Measurements from ENCODE around the gene NR4A3.
A peak's percentile ranks its signal among the peaks of the same experiment; 100 is the strongest.
"Not testable (repeated sequence)": the region's sequence is repeated elsewhere in the genome, so short reads cannot be mapped to it uniquely, and the experiment has no call there.

NR4A3 gene
- total RNA-seq: 5.4 to 177 (median 41.8) reads per million in 9 experiments

- no peaks in the 10 kb centered on the region for H3K9me3 Mint-ChIP-seq
- peaks cover 10 to 39% of the 10 kb centered on the region in 2 donors for H3K27me3 Mint-ChIP-seq
- H3K4me1 Mint-ChIP-seq (ENCODE audit: low read depth in 2 of 2): peaks cover 53 to 56% of the 10 kb centered on the region in 2 donors
- DNase-seq (peak; percentile 89 to 92 (median 91)), ATAC-seq (replicated peaks) (peak; percentile 42)
- H3K4me3 Mint-ChIP-seq: peak within 1 kb of the TSS; percentile 94 to 98
- peaks cover 75% of the 10 kb centered on the region for H3K36me3 Mint-ChIP-seq (ENCODE audit: insufficient read depth)
- H3K27ac Mint-ChIP-seq: peak within 1 kb of the TSS; percentile 98 to 99
Measured at GRCh38 chr9:99821396-99822108, at the start of gene NR4A3. TSS of gene NR4A3 (plus strand) at chr9:99821885. CDS start at chr9:99828043, 6,158 bp downstream.

GRCh38 chr9:99773468-99774138, 48.1 kb upstream of the NR4A3 start:
- Mint-ChIP-seq H3K36me3 (ENCODE audit: insufficient read depth) (no peaks in the 10 kb centered on the region), H3K27me3 (peaks cover 42 to 46% of the 10 kb centered on the region in 2 donors), H3K4me1 (ENCODE audit: low read depth in 2 of 2) (no peaks in the 10 kb centered on the region), H3K27ac (no peak overlapping the region), H3K9me3 (no peaks in the 10 kb centered on the region), H3K4me3 (no peak overlapping the region)
- ATAC-seq (replicated peaks): no peak
- no peak for DNase-seq

- ATAC-seq (replicated peaks) (no peak), DNase-seq (no peak)
- H3K4me3 Mint-ChIP-seq: no peak overlapping the region
Measured at GRCh38 chr9:99778308-99778707, 43.4 kb upstream of the NR4A3 start.

GRCh38 chr9:99778836-99779235, 42.8 kb upstream of the NR4A3 start:
- H3K27ac Mint-ChIP-seq: no peak overlapping the region

More at GRCh38 chr9:99778308-99778707, 43.4 kb upstream of the NR4A3 start:
- no peak overlapping the region for H3K27ac Mint-ChIP-seq
- peaks cover 0 to 2% of the 10 kb centered on the region in 2 donors for H3K4me1 Mint-ChIP-seq (ENCODE audit: low read depth in 2 of 2)
- no peaks in the 10 kb centered on the region for H3K36me3 Mint-ChIP-seq (ENCODE audit: insufficient read depth)
- H3K9me3 Mint-ChIP-seq: no peaks in the 10 kb centered on the region
- peaks cover 26 to 45% of the 10 kb centered on the region in 2 donors for H3K27me3 Mint-ChIP-seq

GRCh38 chr9:99779277-99779676, 42.4 kb upstream of the NR4A3 start:
- DNase-seq: no peak
- no peak overlapping the region for H3K4me3 Mint-ChIP-seq
- no peak for ATAC-seq (replicated peaks)
- no peak overlapping the region for H3K27ac Mint-ChIP-seq
- H3K27me3 Mint-ChIP-seq: peaks cover 36 to 46% of the 10 kb centered on the region in 2 donors
- no peaks in the 10 kb centered on the region for H3K36me3 Mint-ChIP-seq (ENCODE audit: insufficient read depth)
- H3K9me3 Mint-ChIP-seq: no peaks in the 10 kb centered on the region
- peaks cover 0 to 2% of the 10 kb centered on the region in 2 donors for H3K4me1 Mint-ChIP-seq (ENCODE audit: low read depth in 2 of 2)

More at GRCh38 chr9:99778836-99779235, 42.8 kb upstream of the NR4A3 start:
- DNase-seq: no peak
- no peaks in the 10 kb centered on the region for H3K36me3 Mint-ChIP-seq (ENCODE audit: insufficient read depth)
- H3K9me3 Mint-ChIP-seq: no peaks in the 10 kb centered on the region
- H3K4me1 Mint-ChIP-seq (ENCODE audit: low read depth in 2 of 2): peaks cover 0 to 2% of the 10 kb centered on the region in 2 donors
- H3K27me3 Mint-ChIP-seq: peaks cover 31 to 44% of the 10 kb centered on the region in 2 donors
- H3K4me3 Mint-ChIP-seq: no peak overlapping the region
- ATAC-seq (replicated peaks): no peak

- H3K9me3 Mint-ChIP-seq; H3K36me3 Mint-ChIP-seq (ENCODE audit: insufficient read depth); H3K4me3 Mint-ChIP-seq; ATAC-seq (replicated peaks); H3K27ac Mint-ChIP-seq; DNase-seq; H3K4me1 Mint-ChIP-seq (ENCODE audit: low read depth in 2 of 2): not testable (repeated sequence)
- peaks cover 30 to 40% of the 10 kb centered on the region in 2 donors for H3K27me3 Mint-ChIP-seq
Measured at GRCh38 chr9:99782349-99782748, 39.3 kb upstream of the NR4A3 start.

GRCh38 chr9:99782962-99783718, 38.5 kb upstream of the NR4A3 start:
- Mint-ChIP-seq H3K36me3 (ENCODE audit: insufficient read depth) (no peaks in the 10 kb centered on the region), H3K4me3 (no peak overlapping the region), H3K4me1 (ENCODE audit: low read depth in 2 of 2) (peaks cover 0 to 2% of the 10 kb centered on the region in 2 donors), H3K9me3 (no peaks in the 10 kb centered on the region), H3K27me3 (peaks cover 33 to 41% of the 10 kb centered on the region in 2 donors), H3K27ac (no peak overlapping the region)
- DNase-seq (no peak), ATAC-seq (replicated peaks) (peak; percentile 37)

GRCh38 chr9:99783799-99784198, 37.9 kb upstream of the NR4A3 start:
- H3K4me1 Mint-ChIP-seq (ENCODE audit: low read depth in 2 of 2): peaks cover 0 to 2% of the 10 kb centered on the region in 2 donors
- H3K27me3 Mint-ChIP-seq: peaks cover 33 to 41% of the 10 kb centered on the region in 2 donors
- no peaks in the 10 kb centered on the region for H3K36me3 Mint-ChIP-seq (ENCODE audit: insufficient read depth)
- no peak for ATAC-seq (replicated peaks)
- no peak overlapping the region for H3K4me3 Mint-ChIP-seq
- no peak for DNase-seq
- H3K9me3 Mint-ChIP-seq: no peaks in the 10 kb centered on the region
- no peak overlapping the region for H3K27ac Mint-ChIP-seq

GRCh38 chr9:99785010-99785590, 36.6 kb upstream of the NR4A3 start:
- ATAC-seq (replicated peaks) (no peak), DNase-seq (no peak)
- H3K36me3 Mint-ChIP-seq (ENCODE audit: insufficient read depth): no peaks in the 10 kb centered on the region
- no peak overlapping the region for H3K27ac Mint-ChIP-seq
- no peak overlapping the region for H3K4me3 Mint-ChIP-seq
- H3K9me3 Mint-ChIP-seq: no peaks in the 10 kb centered on the region
- peaks cover 33 to 41% of the 10 kb centered on the region in 2 donors for H3K27me3 Mint-ChIP-seq
- peaks cover 0 to 2% of the 10 kb centered on the region in 2 donors for H3K4me1 Mint-ChIP-seq (ENCODE audit: low read depth in 2 of 2)

- ATAC-seq (replicated peaks): no peak
- no peak for DNase-seq
- Mint-ChIP-seq H3K27me3 (peaks cover 31 to 33% of the 10 kb centered on the region in 2 donors), H3K4me1 (ENCODE audit: low read depth in 2 of 2) (peaks cover 0 to 2% of the 10 kb centered on the region in 2 donors), H3K36me3 (ENCODE audit: insufficient read depth) (no peaks in the 10 kb centered on the region), H3K4me3 (no peak overlapping the region), H3K9me3 (no peaks in the 10 kb centered on the region), H3K27ac (no peak overlapping the region)
Measured at GRCh38 chr9:99787556-99787955, 34.1 kb upstream of the NR4A3 start.

GRCh38 chr9:99793528-99793927, 28.2 kb upstream of the NR4A3 start:
- Mint-ChIP-seq H3K4me3 (no peak overlapping the region), H3K9me3 (no peaks in the 10 kb centered on the region), H3K27me3 (peaks cover 27 to 35% of the 10 kb centered on the region in 2 donors), H3K4me1 (ENCODE audit: low read depth in 2 of 2) (no peaks in the 10 kb centered on the region), H3K36me3 (ENCODE audit: insufficient read depth) (no peaks in the 10 kb centered on the region), H3K27ac (no peak overlapping the region)
- ATAC-seq (replicated peaks): no peak
- no peak for DNase-seq

GRCh38 chr9:99796231-99796630, 25.5 kb upstream of the NR4A3 start:
- no peaks in the 10 kb centered on the region for H3K4me1 Mint-ChIP-seq (ENCODE audit: low read depth in 2 of 2)
- peaks cover 27 to 35% of the 10 kb centered on the region in 2 donors for H3K27me3 Mint-ChIP-seq
- ATAC-seq (replicated peaks): no peak
- DNase-seq: no peak
- H3K4me3 Mint-ChIP-seq: no peak overlapping the region
- H3K36me3 Mint-ChIP-seq (ENCODE audit: insufficient read depth): no peaks in the 10 kb centered on the region
- no peak overlapping the region for H3K27ac Mint-ChIP-seq
- no peaks in the 10 kb centered on the region for H3K9me3 Mint-ChIP-seq

- no peak overlapping the region for H3K27ac Mint-ChIP-seq
- H3K27me3 Mint-ChIP-seq: no peaks in the 10 kb centered on the region
- ATAC-seq (replicated peaks): no peak
- H3K36me3 Mint-ChIP-seq (ENCODE audit: insufficient read depth): no peaks in the 10 kb centered on the region
- no peak overlapping the region for H3K4me3 Mint-ChIP-seq
- no peaks in the 10 kb centered on the region for H3K4me1 Mint-ChIP-seq (ENCODE audit: low read depth in 2 of 2)
- H3K9me3 Mint-ChIP-seq: no peaks in the 10 kb centered on the region
- DNase-seq: no peak
Measured at GRCh38 chr9:99801775-99802174, 19.9 kb upstream of the NR4A3 start.

Data from effector memory CD8-positive, alpha-beta T cell (primary cell).